DMS79 (cell line): Measurements from ENCODE around the gene CAMSAP2.
"Not testable (repeated sequence)": the region's sequence is repeated elsewhere in the genome, so short reads cannot be mapped to it uniquely, and the experiment has no call there.

Source experiments
- DNase-seq: peaks from one replicate; lab custom pipeline; 2025; lab: John Stamatoyannopoulos, UW

Gene CAMSAP2

GRCh38 chr1:200738949-200739651 is 407 bp downstream of the CAMSAP2 start:
- DNase-seq = peak; percentile 38

- no peak for DNase-seq
Measured at GRCh38 chr1:200739702-200740570, 1.2 kb downstream of the CAMSAP2 start.

- DNase-seq = no peak
Measured at GRCh38 chr1:200740571-200741208, 2.0 kb downstream of the CAMSAP2 start.

GRCh38 chr1:200741551-200742207 is 3.0 kb downstream of the CAMSAP2 start:
- DNase-seq = peak; percentile 16

- no peak for DNase-seq
Measured at GRCh38 chr1:200744143-200744542, 5.5 kb downstream of the CAMSAP2 start.

- no peak for DNase-seq
Measured at GRCh38 chr1:200749090-200749489, 10.4 kb downstream of the CAMSAP2 start.

- DNase-seq = not testable (repeated sequence)
Measured at GRCh38 chr1:200750749-200751148, 12.1 kb downstream of the CAMSAP2 start.

- DNase-seq = no peak
Measured at GRCh38 chr1:200751717-200752116, 13.0 kb downstream of the CAMSAP2 start.

- no peak for DNase-seq
Measured at GRCh38 chr1:200753650-200754198, 15.0 kb downstream of the CAMSAP2 start.

GRCh38 chr1:200755456-200755855 is 16.8 kb downstream of the CAMSAP2 start:
- no peak for DNase-seq

GRCh38 chr1:200762089-200762488 is 23.4 kb downstream of the CAMSAP2 start:
- no peak for DNase-seq

GRCh38 chr1:200767321-200767720 is 28.6 kb downstream of the CAMSAP2 start:
- DNase-seq = no peak

- DNase-seq = no peak
Measured at GRCh38 chr1:200771625-200772555, 33.2 kb downstream of the CAMSAP2 start.

GRCh38 chr1:200774311-200774710 is 35.6 kb downstream of the CAMSAP2 start:
- DNase-seq = no peak

GRCh38 chr1:200774735-200775444 is 36.2 kb downstream of the CAMSAP2 start:
- DNase-seq = no peak

- no peak for DNase-seq
Measured at GRCh38 chr1:200775850-200776249, 37.2 kb downstream of the CAMSAP2 start.

GRCh38 chr1:200776949-200777348 is 38.3 kb downstream of the CAMSAP2 start:
- no peak for DNase-seq

- no peak for DNase-seq
Measured at GRCh38 chr1:200778766-200779165, 40.1 kb downstream of the CAMSAP2 start.

- no peak for DNase-seq
Measured at GRCh38 chr1:200779326-200779725, 40.6 kb downstream of the CAMSAP2 start.
